Trophoblast cell (in vitro differentiated cells and primary cell): ENCODE data around the gene CXCL6.

Experiments
- DNase-seq, 2 donors: peaks; one replicate each; pipeline ENCODE4 v3.0.0-alpha.2; 2016
- H2AFZ ChIP-seq: 2 replicates; pipeline ENCODE4 v1.6.1; 2013; ENCODE audit warnings: low read length, moderate library complexity, mild to moderate bottlenecking; ENCODE audit not compliant: insufficient read depth, poor library complexity
- H2AK5ac ChIP-seq: 2 replicates; pipeline ENCODE4 v1.6.1; 2013; ENCODE audit warnings: mild to moderate bottlenecking, low read length
- H2BK120ac ChIP-seq: 2 replicates; pipeline ENCODE4 v1.6.1; 2013; ENCODE audit warnings: low read length, mild to moderate bottlenecking, moderate library complexity; ENCODE audit not compliant: insufficient read depth, poor library complexity
- H2BK12ac ChIP-seq: 2 replicates; pipeline ENCODE4 v1.6.1; 2013; ENCODE audit warnings: mild to moderate bottlenecking, low read length, moderate library complexity
- H2BK5ac ChIP-seq: 2 replicates; pipeline ENCODE4 v1.6.1; 2013; ENCODE audit warnings: low read length, low read depth, moderate library complexity, mild to moderate bottlenecking; ENCODE audit not compliant: poor library complexity
- H3K14ac ChIP-seq: 2 replicates; pipeline ENCODE4 v1.6.1; 2013; ENCODE audit warnings: mild to moderate bottlenecking, low read length
- H3K18ac ChIP-seq: 2 replicates; pipeline ENCODE4 v1.6.1; 2013; ENCODE audit warnings: mild to moderate bottlenecking, low read length
- H3K23ac ChIP-seq: 2 replicates; pipeline ENCODE4 v1.6.1; 2013; ENCODE audit warnings: low read length
- H3K27ac ChIP-seq: 2 replicates; pipeline ENCODE4 v1.5.1; 2013; ENCODE audit warnings: low read depth, mild to moderate bottlenecking, inconsistent platforms, low read length, moderate library complexity
- H3K27me3 ChIP-seq: 2 replicates; pipeline ENCODE4 v1.6.1; 2013; ENCODE audit warnings: inconsistent platforms, mild to moderate bottlenecking, low read length, moderate library complexity; ENCODE audit not compliant: insufficient read depth
- H3K36me3 ChIP-seq, 2 experiments: 1 replicate in 1 of 2; 2 replicates in 1 of 2; pipeline ENCODE4 v1.6.1; 2013; ENCODE audit warnings: low read length in 2 of 2, mild to moderate bottlenecking in 2 of 2, moderate library complexity in 1 of 2; ENCODE audit not compliant: insufficient read depth in 2 of 2, control insufficient read depth in 1 of 2
- H3K4ac ChIP-seq: 2 replicates; pipeline ENCODE4 v1.6.1; 2013; ENCODE audit warnings: low read depth, mild to moderate bottlenecking, low read length, moderate library complexity
- H3K4me1 ChIP-seq, 2 experiments: 1 replicate in 1 of 2; 2 replicates in 1 of 2; pipeline ENCODE4 v1.6.1; 2013; ENCODE audit warnings: low read length in 2 of 2, mild to moderate bottlenecking in 2 of 2, moderate library complexity in 1 of 2; ENCODE audit not compliant: insufficient read depth in 2 of 2, control insufficient read depth in 1 of 2
- H3K4me2 ChIP-seq: 2 replicates; pipeline ENCODE4 v1.6.1; 2013; ENCODE audit warnings: inconsistent platforms, mild to moderate bottlenecking, low read length, moderate library complexity
- H3K4me3 ChIP-seq: 2 replicates; pipeline ENCODE4 v1.5.1; 2013; ENCODE audit warnings: mild to moderate bottlenecking, low read depth, low read length, inconsistent platforms
- H3K79me1 ChIP-seq: one replicate; pipeline ENCODE4 v1.6.1; 2013; ENCODE audit warnings: low read length
- H3K79me2 ChIP-seq: 2 replicates; pipeline ENCODE4 v1.6.1; 2013; ENCODE audit warnings: low read length, mild to moderate bottlenecking; ENCODE audit not compliant: control insufficient read depth, insufficient read depth, poor library complexity
- H3K9ac ChIP-seq: 2 replicates; pipeline ENCODE4 v1.6.1; 2013; ENCODE audit warnings: mild to moderate bottlenecking, low read length
- H3K9me3 ChIP-seq: 2 replicates; pipeline ENCODE4 v1.6.1; 2013; ENCODE audit warnings: low read depth, mild to moderate bottlenecking, control low read depth, inconsistent platforms, low read length; ENCODE audit not compliant: insufficient read depth
- H4K12ac ChIP-seq: 2 replicates; pipeline ENCODE4 v1.6.1; 2013; ENCODE audit warnings: low read depth, mild to moderate bottlenecking, low read length, moderate library complexity
- H4K8ac ChIP-seq: 2 replicates; pipeline ENCODE4 v1.6.1; 2013; ENCODE audit warnings: low read depth, mild to moderate bottlenecking, low read length, moderate library complexity
- H4K91ac ChIP-seq: one replicate; pipeline ENCODE4 v1.6.1; 2013; ENCODE audit warnings: low read depth, mild to moderate bottlenecking, low read length, moderate library complexity
- WGBS: extraction: QIAGEN DNeasy Blood & Tissue Kit; methylation state at CpG from one replicate; pipeline ENCODE4 v1.1.7; 2013; ENCODE audit warnings: missing lambda C conversion rate; ENCODE audit not compliant: insufficient read length, insufficient coverage; ENCODE audit errors: extremely low coverage; 5-methylcytosine and 5-hydroxymethylcytosine counted together

CXCL6 gene

GRCh38 chr4:73871511-73872310, 35.2 kb downstream of the CXCL6 start:
- peaks cover 1% of the 10 kb centered on the region for H3K9me3 ChIP-seq
- no CpG with 5 or more reads among the region's 6 CpGs for WGBS
- no peak overlapping the region for H4K91ac ChIP-seq

DNA sequence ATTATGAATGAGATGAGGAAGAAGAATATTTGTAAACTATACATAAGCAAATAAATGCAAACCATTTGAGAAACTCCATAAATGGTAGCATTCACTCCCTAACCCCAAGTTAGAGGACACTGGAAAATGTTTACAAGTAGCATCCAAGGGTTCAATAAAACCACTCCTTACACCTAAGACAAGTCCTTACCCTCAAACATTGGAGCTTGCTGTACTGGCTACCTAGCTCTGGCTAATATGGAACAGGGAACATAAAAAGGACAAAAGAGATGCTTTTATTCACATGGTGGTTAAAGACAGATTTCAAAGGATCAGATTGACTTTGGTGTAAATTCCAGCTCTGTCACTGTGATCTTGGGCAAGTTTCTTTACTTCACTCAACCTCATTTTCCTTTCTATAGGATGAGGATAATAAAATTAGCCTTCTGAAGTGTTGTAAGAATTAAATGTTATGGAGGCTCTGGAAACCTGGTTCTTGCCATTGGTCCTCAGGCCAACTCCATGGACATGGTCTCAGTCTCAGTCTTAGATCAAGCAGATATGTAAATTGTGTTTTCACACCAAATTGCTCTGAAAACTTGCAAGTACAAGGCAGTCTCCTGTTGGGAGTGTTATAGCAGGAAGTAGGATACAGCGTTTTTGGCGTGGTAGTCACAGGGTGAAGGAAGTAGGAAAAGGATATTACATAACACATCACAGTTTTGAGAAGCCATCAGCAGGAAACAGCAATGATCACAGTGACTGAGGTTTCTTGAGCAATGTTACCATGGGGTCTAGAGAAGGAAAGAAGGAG, 36.0 kb downstream of the CXCL6 start:
- no peak overlapping the region for H3K18ac ChIP-seq
- H4K91ac ChIP-seq: no peak overlapping the region
- no peak overlapping the region for H4K8ac ChIP-seq
- H3K4me2 ChIP-seq: no peak overlapping the region
- no peak overlapping the region for H3K4me3 ChIP-seq
- no peaks in the 10 kb centered on the region for H3K79me2 ChIP-seq
- H3K4me1 ChIP-seq: peaks cover 5 to 8% of the 10 kb centered on the region in 2 experiments
- WGBS: no CpG with 5 or more reads among the region's 2 CpGs
- no peak overlapping the region for H4K12ac ChIP-seq
- H3K9ac ChIP-seq: no peak overlapping the region
- no peaks in the 10 kb centered on the region for H3K36me3 ChIP-seq
- H3K79me1 ChIP-seq: no peaks in the 10 kb centered on the region
- H3K9me3 ChIP-seq: peaks cover 1% of the 10 kb centered on the region
- H2AK5ac ChIP-seq: no peak overlapping the region
- H2AFZ ChIP-seq: no peak overlapping the region
- no peaks in the 10 kb centered on the region for H3K27me3 ChIP-seq
- no peak overlapping the region for H2BK12ac ChIP-seq
- no peak overlapping the region for H2BK5ac ChIP-seq
- no peak overlapping the region for H3K27ac ChIP-seq
- H3K4ac ChIP-seq: no peak overlapping the region
- H2BK120ac ChIP-seq: no peak overlapping the region
- DNase-seq: no peak
- no peak overlapping the region for H3K14ac ChIP-seq
- no peak overlapping the region for H3K23ac ChIP-seq

More at GRCh38 chr4:73871511-73872310, 35.2 kb downstream of the CXCL6 start:
- Histone ChIP-seq H3K9ac (no peak overlapping the region), H3K36me3 (no peaks in the 10 kb centered on the region), H3K14ac (no peak overlapping the region), H2BK12ac (no peak overlapping the region), H2BK120ac (no peak overlapping the region), H3K27ac (no peak overlapping the region), H3K79me1 (no peaks in the 10 kb centered on the region), H3K4ac (no peak overlapping the region), H2AFZ (no peak overlapping the region), H3K79me2 (no peaks in the 10 kb centered on the region), H4K8ac (no peak overlapping the region), H2BK5ac (no peak overlapping the region), H3K4me1 (peaks cover 5 to 8% of the 10 kb centered on the region in 2 experiments), H4K12ac (no peak overlapping the region), H3K18ac (no peak overlapping the region), H2AK5ac (no peak overlapping the region), H3K27me3 (no peaks in the 10 kb centered on the region), H3K4me3 (no peak overlapping the region), H3K23ac (no peak overlapping the region), H3K4me2 (no peak overlapping the region)
- no peak for DNase-seq

DNA sequence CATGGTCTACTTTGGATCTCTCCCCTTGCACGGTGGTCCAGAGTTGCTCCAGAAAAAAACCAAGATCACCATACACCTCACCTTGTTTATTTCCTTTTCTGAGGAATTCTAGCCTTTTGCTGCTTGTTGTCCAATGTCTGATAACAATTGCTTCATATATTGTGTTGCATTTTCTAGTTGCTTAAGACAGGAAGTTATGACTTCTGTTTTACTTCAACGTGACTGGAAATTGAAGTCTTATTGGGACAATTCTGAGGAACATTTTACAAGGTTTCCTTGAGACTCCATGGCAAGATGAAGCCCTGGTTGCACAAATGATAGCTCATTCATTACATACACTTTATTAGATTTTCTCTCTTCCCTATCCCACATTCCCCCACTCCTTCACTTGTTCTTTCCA, 37.9 kb downstream of the CXCL6 start:
- Histone ChIP-seq H2BK120ac (no peak overlapping the region), H3K27ac (no peak overlapping the region), H2AFZ (no peak overlapping the region), H2BK12ac (no peak overlapping the region), H3K36me3 (no peaks in the 10 kb centered on the region), H3K9ac (no peak overlapping the region), H3K4ac (no peak overlapping the region), H4K12ac (no peak overlapping the region), H3K9me3 (peaks cover 1% of the 10 kb centered on the region), H3K79me1 (no peaks in the 10 kb centered on the region), H3K4me3 (no peak overlapping the region), H4K8ac (no peak overlapping the region), H3K27me3 (no peaks in the 10 kb centered on the region), H3K79me2 (no peaks in the 10 kb centered on the region), H4K91ac (no peak overlapping the region), H3K14ac (no peak overlapping the region), H2BK5ac (no peak overlapping the region), H3K23ac (no peak overlapping the region), H3K4me2 (no peak overlapping the region), H2AK5ac (no peak overlapping the region), H3K18ac (no peak overlapping the region), H3K4me1 (peaks cover 0 to under 1% of the 10 kb centered on the region in 2 experiments)
- DNase-seq: no peak
- WGBS: no CpG with 5 or more reads among the region's 2 CpGs

- Histone ChIP-seq H2AFZ (no peak overlapping the region), H3K9ac (no peak overlapping the region), H3K27ac (no peak overlapping the region), H2BK12ac (no peak overlapping the region), H3K4me1 (no peaks in the 10 kb centered on the region), H2AK5ac (no peak overlapping the region), H3K36me3 (no peaks in the 10 kb centered on the region), H3K4me3 (no peak overlapping the region), H3K27me3 (no peaks in the 10 kb centered on the region), H4K12ac (no peak overlapping the region), H3K4ac (no peak overlapping the region), H3K14ac (no peak overlapping the region), H3K23ac (no peak overlapping the region), H4K91ac (no peak overlapping the region), H3K4me2 (no peak overlapping the region), H4K8ac (no peak overlapping the region), H3K18ac (no peak overlapping the region), H3K79me1 (no peaks in the 10 kb centered on the region), H3K79me2 (no peaks in the 10 kb centered on the region), H2BK120ac (no peak overlapping the region), H3K9me3 (no peaks in the 10 kb centered on the region), H2BK5ac (no peak overlapping the region)
- WGBS: no CpG with 5 or more reads among the region's 1 CpG
- DNase-seq: no peak
Measured at GRCh38 chr4:73875401-73875800, 38.9 kb downstream of the CXCL6 start.
